IMR-90 (cell line): Measurements from ENCODE around the gene PRKCE. TPM values are rescaled to one million over a fixed set of nuclear protein-coding genes. Genes with fewer than 3 reads are reported as not detected.

Source experiments
- ATAC-seq: fragments of 200-7000 bp; cut with Tn5 transposase; 2 replicates; pipeline ENCODE4 v1.9.1; 2020; ENCODE audit warnings: low read depth, mild to moderate bottlenecking, moderate library complexity
- BruUV-seq: library from RNA; stranded (reverse); fragments of 400-500 nt; replicated peaks from 2 replicates; lab custom pipeline; 2021; lab: Mats Ljungman, UMichigan
- CTCF ChIA-PET: fragments of 300-600 bp; formaldehyde crosslinking; extraction: SDS; loops from one replicate; lab custom pipeline; 2021; ENCODE audit warnings: antibody characterized with exemption; lab: Yijun Ruan, JAX
- POLR2A ChIA-PET: fragments of 300-600 bp; sonication (Branson Sonifier 250); formaldehyde crosslinking; loops from one replicate; lab custom pipeline; 2022; ENCODE audit warnings: antibody characterized with exemption; ENCODE audit not compliant: unreplicated experiment; lab: Charles Lee
- DNase-seq: peaks from one replicate; pipeline ENCODE4 v3.0.0; 2013
- H2AFZ ChIP-seq: replicated peaks from 2 replicates; pipeline ENCODE3; 2013; ENCODE audit warnings: low read length, mild to moderate bottlenecking; ENCODE audit not compliant: poor library complexity
- H2AK5ac ChIP-seq: 2 replicates; pipeline ENCODE4 v1.6.1; 2013; ENCODE audit warnings: low read depth, low read length, inconsistent platforms
- H2AK9ac ChIP-seq: replicated peaks from 2 replicates; pipeline ENCODE3; 2013; ENCODE audit warnings: mild to moderate bottlenecking, low read depth, low read length, moderate library complexity; ENCODE audit not compliant: poor library complexity
- H2BK120ac ChIP-seq: 2 replicates; pipeline ENCODE4 v1.6.1; 2013; ENCODE audit warnings: low read depth, low read length, inconsistent platforms
- H2BK15ac ChIP-seq: 3 replicates; pipeline ENCODE4 v1.6.1; 2013; ENCODE audit warnings: low read depth, low read length, inconsistent platforms
- H2BK20ac ChIP-seq: 2 replicates; pipeline ENCODE4 v1.6.1; 2013; ENCODE audit warnings: low read depth, mild to moderate bottlenecking, inconsistent platforms, low read length, moderate library complexity
- H2BK5ac ChIP-seq: 2 replicates; pipeline ENCODE4 v1.6.1; 2013; ENCODE audit warnings: mild to moderate bottlenecking, low read depth, low read length, inconsistent platforms; ENCODE audit not compliant: poor library complexity, severe bottlenecking
- H3K14ac ChIP-seq: replicated peaks from 2 replicates; pipeline ENCODE4 v1.6.1; 2013; ENCODE audit warnings: low read depth, low read length, inconsistent platforms
- H3K18ac ChIP-seq: 2 replicates; pipeline ENCODE4 v1.6.1; 2013; ENCODE audit warnings: low read depth, low read length, control low read depth
- H3K23ac ChIP-seq: 2 replicates; pipeline ENCODE4 v1.6.1; 2013; ENCODE audit warnings: low read depth, low read length, inconsistent platforms
- H3K27ac ChIP-seq: 2 replicates; pipeline ENCODE4 v1.5.1; 2013; ENCODE audit warnings: mild to moderate bottlenecking, control low read depth, low read length; ENCODE audit not compliant: insufficient read depth
- H3K27me3 ChIP-seq: 2 replicates; pipeline ENCODE4 v1.6.1; 2013; ENCODE audit warnings: low read length; ENCODE audit not compliant: control insufficient read depth, insufficient read depth
- H3K36me3 ChIP-seq: 2 replicates; pipeline ENCODE4 v1.6.1; 2013; ENCODE audit warnings: low read length, mixed read lengths; ENCODE audit not compliant: control insufficient read depth, insufficient read depth
- H3K4ac ChIP-seq: 2 replicates; pipeline ENCODE4 v1.6.1; 2013; ENCODE audit warnings: low read depth, low read length, inconsistent platforms
- H3K4me1 ChIP-seq: 2 replicates; pipeline ENCODE4 v1.6.1; 2013; ENCODE audit warnings: low read length, mixed read lengths; ENCODE audit not compliant: control insufficient read depth, insufficient read depth
- H3K4me2 ChIP-seq: 2 replicates; pipeline ENCODE4 v1.6.1; 2013; ENCODE audit warnings: low read depth, mild to moderate bottlenecking, control low read depth, low read length, moderate library complexity
- H3K4me3 ChIP-seq: 2 replicates; pipeline ENCODE4 v1.5.1; 2013; ENCODE audit warnings: low read depth, mild to moderate bottlenecking, control low read depth, low read length, moderate library complexity; ENCODE audit not compliant: insufficient read depth
- H3K56ac ChIP-seq: 2 replicates; pipeline ENCODE4 v1.6.1; 2013; ENCODE audit warnings: low read length, inconsistent platforms; ENCODE audit not compliant: insufficient read depth; ENCODE audit errors: extremely low read depth
- H3K79me1 ChIP-seq, 2 experiments: 2 replicates each; pipeline ENCODE4 v1.6.1; 2013; ENCODE audit warnings: low read length in 2 of 2, inconsistent platforms in 1 of 2, low read depth in 1 of 2
- H3K9ac ChIP-seq: 2 replicates; pipeline ENCODE4 v1.6.1; 2013; ENCODE audit warnings: low read depth, low read length, control low read depth
- H3K9me1 ChIP-seq: 2 replicates; pipeline ENCODE4 v1.6.1; 2013; ENCODE audit warnings: low read length, inconsistent platforms; ENCODE audit not compliant: insufficient read depth
- H3K9me3 ChIP-seq: 2 replicates; pipeline ENCODE4 v1.6.1; 2013; ENCODE audit warnings: low read length; ENCODE audit not compliant: control insufficient read depth, insufficient read depth
- H4K20me1 ChIP-seq: 2 replicates; pipeline ENCODE4 v1.6.1; 2013; ENCODE audit warnings: low read length, inconsistent platforms; ENCODE audit not compliant: insufficient read depth
- H4K5ac ChIP-seq: 2 replicates; pipeline ENCODE4 v1.6.1; 2013; ENCODE audit warnings: mild to moderate bottlenecking, low read depth, low read length, control low read depth
- H4K8ac ChIP-seq, 2 experiments: 2 replicates each; pipeline ENCODE4 v1.6.1; 2013; ENCODE audit warnings: low read depth in 2 of 2, low read length in 2 of 2, control low read depth in 1 of 2, inconsistent platforms in 1 of 2
- H4K91ac ChIP-seq: 2 replicates; pipeline ENCODE4 v1.6.1; 2013; ENCODE audit warnings: low read depth, low read length, inconsistent platforms; ENCODE audit not compliant: insufficient read depth
- BHLHE40 ChIP-seq: fragments of 150-350 bp; IDR thresholded peaks from 2 replicates; pipeline ENCODE4 v1.6.1; 2016; ENCODE audit warnings: mild to moderate bottlenecking, low read depth, low read length
- CEBPB ChIP-seq: IDR thresholded peaks from 2 replicates; pipeline ENCODE4 v1.6.1; 2012; ENCODE audit warnings: low read depth, low read length, improper control_type of control experiment
- CHD1 ChIP-seq: IDR thresholded peaks from 2 replicates; pipeline ENCODE4 v1.6.1; 2012; ENCODE audit warnings: low read depth, low read length, improper control_type of control experiment
- CTCF ChIP-seq: conservative IDR thresholded peaks from 2 replicates; pipeline ENCODE4 v1.5.1; 2012; ENCODE audit warnings: mild to moderate bottlenecking, low read depth, low read length, improper control_type of control experiment
- ELK1 ChIP-seq: fragments of 150-350 bp; IDR thresholded peaks from 2 replicates; pipeline ENCODE4 v1.6.1; 2016; ENCODE audit warnings: low read depth, mild to moderate bottlenecking, low read length, moderate library complexity, borderline replicate concordance
- FOS ChIP-seq: fragments of 150-350 bp; IDR thresholded peaks from 2 replicates; pipeline ENCODE4 v1.6.1; 2016; ENCODE audit warnings: low read depth, low read length
- MAZ ChIP-seq: IDR thresholded peaks from 2 replicates; pipeline ENCODE4 v1.6.1; 2012; ENCODE audit warnings: low read depth, mild to moderate bottlenecking, low read length, improper control_type of control experiment, moderate library complexity, borderline replicate concordance
- MXI1 ChIP-seq: IDR thresholded peaks from 2 replicates; pipeline ENCODE4 v1.6.1; 2012; ENCODE audit warnings: low read depth, mild to moderate bottlenecking, low read length, moderate library complexity, borderline replicate concordance
- NFE2L2 ChIP-seq: fragments of 150-350 bp; IDR thresholded peaks from 2 replicates; pipeline ENCODE4 v1.6.1; 2016; ENCODE audit warnings: low read depth, mild to moderate bottlenecking, low read length
- POLR2A ChIP-seq: IDR thresholded peaks from 2 replicates; pipeline ENCODE4 v1.6.1; 2012; ENCODE audit warnings: mild to moderate bottlenecking, low read depth, low read length
- RAD21 ChIP-seq: IDR thresholded peaks from 2 replicates; pipeline ENCODE4 v1.6.1; 2012; ENCODE audit warnings: low read length, improper control_type of control experiment
- RFX5 ChIP-seq: IDR thresholded peaks from 2 replicates; pipeline ENCODE4 v1.8.0; 2012; ENCODE audit warnings: low read depth, mild to moderate bottlenecking, low read length, moderate library complexity
- SMC3 ChIP-seq: fragments of 150-350 bp; IDR thresholded peaks from 2 replicates; pipeline ENCODE4 v1.6.1; 2016; ENCODE audit warnings: low read depth, mild to moderate bottlenecking, antibody characterized with exemption, low read length, moderate library complexity
- USF2 ChIP-seq: fragments of 150-350 bp; IDR thresholded peaks from 2 replicates; pipeline ENCODE4 v1.6.1; 2017; ENCODE audit warnings: mild to moderate bottlenecking, antibody characterized with exemption, low read length, low read depth
- WGBS, 2 experiments: methylation state at CpG; one replicate each; pipeline versions ENCODE4 v1.1.5 to v1.1.7; 2013; ENCODE audit warnings: missing lambda C conversion rate in 2 of 2; ENCODE audit not compliant: insufficient read length in 1 of 2; ENCODE audit errors: extremely low coverage in 2 of 2; 5-methylcytosine and 5-hydroxymethylcytosine counted together
- dilution Hi-C: fragments of 300-500 bp; cut with HindIII; formaldehyde crosslinking; loops from one replicate; pipeline ENCODE4 v1.14.3; 2018; ENCODE audit warnings: low sequenced_read_pairs; ENCODE audit not compliant: unreplicated experiment
- in situ Hi-C: fragments of 300-500 bp; cut with MboI; formaldehyde crosslinking; loops from 3 replicates; pipeline ENCODE4 v1.14.3; 2019; ENCODE audit warnings: low sequenced_read_pairs, inconsistent platforms, mixed read lengths
- intact Hi-C: fragments of 100-400 bp; cut with micrococcal nuclease; formaldehyde crosslinking; loops from 2 replicates; pipeline ENCODE4 v1.10.0; 2022
- polyA plus RNA-seq, 3 experiments: library from polyadenylated mRNA; depleted of rRNA; stranded (reverse); fragments of >200 nt; gene quantifications; 2 replicates each; pipeline ENCODE4 v1.2.3, GENCODE V29; 2012; ENCODE audit warnings: low replicate concordance in 1 of 3
- total RNA-seq: library from RNA; depleted of rRNA; stranded (reverse); fragments of >200 nt; gene quantifications from 2 replicates; pipeline ENCODE4 v1.2.3, GENCODE V29; 2012

The PRKCE gene
- total and polyA plus RNA-seq, 2 of the 4 experiments (the other 2 are of a cell fraction) = 8.1 to 32.4 TPM

- ChIA-PET CTCF (no interaction called here), POLR2A (no interaction called here)
- Histone ChIP-seq H3K27ac (no peak overlapping the region), H2AK9ac (no peak overlapping the region), H3K14ac (no peak overlapping the region), H4K20me1 (no peaks in the 10 kb centered on the region), H3K23ac (no peak overlapping the region), H3K9me3 (no peaks in the 10 kb centered on the region), H3K9ac (no peak overlapping the region), H3K4ac (no peak overlapping the region), H3K79me1 (peaks cover 6% of the 10 kb centered on the region in 2 experiments; a peak in 3 of 4 replicates), H3K4me2 (no peak overlapping the region), H2AK5ac (no peak overlapping the region), H2BK15ac (no peak overlapping the region), H3K27me3 (no peaks in the 10 kb centered on the region), H4K91ac (no peak overlapping the region), H4K8ac (no peak overlapping the region), H2BK120ac (no peak overlapping the region), H4K5ac (no peak overlapping the region), H3K18ac (no peak overlapping the region), H3K36me3 (no peaks in the 10 kb centered on the region), H3K4me3 (no peak overlapping the region), H2BK20ac (no peak overlapping the region), H3K4me1 (no peaks in the 10 kb centered on the region), H2BK5ac (no peak overlapping the region), H3K9me1 (0 out of 2 replicates have a peak, but pooled peaks cover 6% of the 10 kb centered on the region), H3K56ac (no peak overlapping the region), H2AFZ (no peak overlapping the region)
- in situ Hi-C loops (no loop called here), dilution Hi-C loops (no loop called here), intact Hi-C loops (no loop called here)
- BruUV-seq = no TSS peak
- WGBS, 2 experiments = no CpG with 5 or more reads among the region's 4 CpGs
- TF ChIP-seq MXI1 (no peak), CTCF (no peak), ELK1 (no peak), CHD1 (no peak), NFE2L2 (no peak), CEBPB (no peak), SMC3 (no peak), FOS (no peak), POLR2A (no peak), MAZ (no peak), RAD21 (no peak), BHLHE40 (no peak), RFX5 (no peak), USF2 (no peak)
- DNase-seq (no peak), ATAC-seq (no peak)
Observed at GRCh38 chr2:45726188-45726587, 74.7 kb downstream of the PRKCE start.
